ENCODE results near the gene DMTF1.
"Not testable (repeated sequence)": the region's sequence is repeated elsewhere in the genome, so short reads cannot be mapped to it uniquely, and the experiment has no call there.

The DMTF1 gene

GRCh38 chr7:87231711-87232110, 79.5 kb downstream of the DMTF1 start:
- Histone ChIP-seq H3K9me3 (ENCODE audit: control insufficient read depth, low read length) (no peaks in the 10 kb centered on the region), H3K27ac (no peak overlapping the region), H3K4me2 (ENCODE audit: low read length) (no peak overlapping the region), H3K4me3 (ENCODE audit: low read depth, low read length) (no peak overlapping the region), H3K4me1 (peaks cover 3% of the 10 kb centered on the region), H3K9ac (no peak overlapping the region), H3K79me2 (no peaks in the 10 kb centered on the region), H2AFZ (no peak overlapping the region), H3K27me3 (ENCODE audit: control insufficient read depth, insufficient read depth, low read length) (no peaks in the 10 kb centered on the region), H3K36me3 (ENCODE audit: control insufficient read depth, insufficient read depth, low read length) (no peaks in the 10 kb centered on the region)
- TF ChIP-seq CTCF (IDR thresholded peaks at IDR 0.05): no peak

- Histone ChIP-seq H3K79me2 (no peaks in the 10 kb centered on the region), H3K27ac (no peak overlapping the region), H3K9ac (no peak overlapping the region), H3K4me2 (ENCODE audit: low read length) (no peak overlapping the region), H3K9me3 (ENCODE audit: control insufficient read depth, low read length) (no peaks in the 10 kb centered on the region), H3K36me3 (ENCODE audit: control insufficient read depth, insufficient read depth, low read length) (no peaks in the 10 kb centered on the region), H2AFZ (no peak overlapping the region), H3K27me3 (ENCODE audit: control insufficient read depth, insufficient read depth, low read length) (no peaks in the 10 kb centered on the region), H3K4me1 (peaks cover 3% of the 10 kb centered on the region), H3K4me3 (ENCODE audit: low read depth, low read length) (no peak overlapping the region)
- TF ChIP-seq CTCF (IDR thresholded peaks at IDR 0.05): no peak
Observed at GRCh38 chr7:87234949-87235348, 82.7 kb downstream of the DMTF1 start.

GRCh38 chr7:87238464-87239051, 86.3 kb downstream of the DMTF1 start:
- not testable (repeated sequence) for H3K4me1 ChIP-seq; H3K9me3 ChIP-seq (ENCODE audit: control insufficient read depth, low read length); H2AFZ ChIP-seq; H3K4me2 ChIP-seq (ENCODE audit: low read length); H3K36me3 ChIP-seq (ENCODE audit: control insufficient read depth, insufficient read depth, low read length); H3K27ac ChIP-seq; H3K4me3 ChIP-seq (ENCODE audit: low read depth, low read length); H3K9ac ChIP-seq; H3K79me2 ChIP-seq; H3K27me3 ChIP-seq (ENCODE audit: control insufficient read depth, insufficient read depth, low read length)

GRCh38 chr7:87245671-87246070, 93.4 kb downstream of the DMTF1 start:
- H3K79me2 ChIP-seq; H3K27ac ChIP-seq; H3K4me3 ChIP-seq (ENCODE audit: low read depth, low read length); H3K4me2 ChIP-seq (ENCODE audit: low read length); H3K9me3 ChIP-seq (ENCODE audit: control insufficient read depth, low read length); H3K27me3 ChIP-seq (ENCODE audit: control insufficient read depth, insufficient read depth, low read length); H3K36me3 ChIP-seq (ENCODE audit: control insufficient read depth, insufficient read depth, low read length); H3K4me1 ChIP-seq; H2AFZ ChIP-seq; H3K9ac ChIP-seq: not testable (repeated sequence)
